GM13977 (cell line): Measurements from ENCODE around the gene CLASRP.

Experiments used
- DNase-seq: peaks from one replicate; pipeline ENCODE4 v3.0.0; 2012; ENCODE audit warnings: low spot score
- CTCF ChIP-seq: IDR thresholded peaks from 2 replicates; pipeline ENCODE4 v1.5.1; 2012; ENCODE audit warnings: mild to moderate bottlenecking, control low read depth; ENCODE audit not compliant: insufficient read depth; ENCODE audit errors: extremely low read depth, missing control alignments
- in situ Hi-C: fragments of 300-500 bp; cut with MboI; formaldehyde crosslinking; loops from one replicate; pipeline ENCODE4 v1.12.0; 2022; ENCODE audit warnings: low sequenced_read_pairs, low pct_unique_long_range_greater_than_20kb, mixed read lengths, inconsistent platforms; ENCODE audit not compliant: unreplicated experiment

Gene CLASRP

GRCh38 chr19:45070214-45070613, 31.4 kb downstream of the CLASRP start:
- no peak for DNase-seq
- TF ChIP-seq CTCF: no peak
- in situ Hi-C loops: no loop called here

GRCh38 chr19:45070861-45071544, 32.2 kb downstream of the CLASRP start:
- in situ Hi-C loops: no loop called here
- no peak for DNase-seq
- TF ChIP-seq CTCF: no peak

GRCh38 chr19:45071545-45071938, 32.7 kb downstream of the CLASRP start:
- in situ Hi-C loops: no loop called here
- no peak for DNase-seq
- TF ChIP-seq CTCF: no peak

GRCh38 chr19:45071969-45072790, 33.3 kb downstream of the CLASRP start:
- no peak for DNase-seq
- in situ Hi-C loops: no loop called here
- TF ChIP-seq CTCF: no peak

- no peak for DNase-seq
- TF ChIP-seq CTCF: no peak
- in situ Hi-C loops: no loop called here
These were observed 36.0 kb downstream of the CLASRP start for GRCh38 chr19:45074744-45075300.

GRCh38 chr19:45075301-45076028, 36.6 kb downstream of the CLASRP start:
- DNase-seq: peak; percentile 97
- in situ Hi-C loops: no loop called here
- no peak for TF ChIP-seq CTCF
